ENCODE data around the gene DPY19L1.
"Not testable (repeated sequence)": the region's sequence is repeated elsewhere in the genome, so short reads cannot be mapped to it uniquely, and the experiment has no call there.

The DPY19L1 gene

DNA sequence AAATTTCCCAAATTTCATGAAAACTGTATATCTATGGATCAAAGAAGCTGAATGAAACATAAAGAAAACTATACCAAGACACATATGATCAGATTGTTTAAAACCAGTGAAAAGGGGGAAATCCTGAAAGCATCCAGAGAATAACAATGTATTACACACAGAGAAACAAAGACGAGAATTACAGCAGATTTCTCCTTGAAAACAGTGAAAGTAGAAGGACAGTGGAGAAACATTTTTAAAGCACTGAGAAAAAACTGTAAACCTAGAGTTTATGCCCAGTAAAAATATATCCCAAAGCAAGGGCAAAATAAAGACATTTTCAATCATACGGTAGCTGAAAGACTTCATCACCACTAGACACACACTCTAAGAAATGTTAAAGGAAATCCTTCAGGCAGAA is 121.0 kb downstream of the DPY19L1 start:
- DNase-seq, result no peak

GRCh38 chr7:34912236-34912635 is 125.0 kb downstream of the DPY19L1 start:
- no peak for DNase-seq

DNA sequence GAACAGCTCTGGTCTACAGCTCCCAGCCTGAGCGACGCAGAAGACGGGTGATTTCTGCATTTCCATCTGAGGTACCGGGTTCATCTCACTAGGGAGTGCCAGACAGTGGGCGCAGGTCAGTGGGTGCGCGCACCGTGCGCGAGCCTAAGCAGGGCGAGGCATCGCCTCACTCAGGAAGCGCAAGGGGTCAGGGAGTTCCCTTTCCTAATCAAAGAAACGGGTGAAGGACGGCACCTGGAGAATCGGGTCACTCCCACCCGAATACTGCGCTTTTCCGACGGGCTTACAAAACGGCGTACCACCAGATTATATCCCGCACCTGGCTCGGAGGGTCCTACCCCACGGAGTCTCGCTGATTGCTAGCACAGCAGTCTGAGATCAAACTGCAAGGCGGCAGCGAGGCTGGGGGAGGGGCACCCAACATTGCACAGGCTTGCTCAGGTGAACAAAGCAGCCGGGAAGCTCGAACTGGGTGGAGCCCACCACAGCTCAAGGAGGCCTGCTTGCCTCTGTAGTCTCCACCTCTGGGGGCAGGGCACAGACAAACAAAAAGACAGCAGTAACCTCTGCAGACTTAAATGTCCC is 130.9 kb downstream of the DPY19L1 start:
- DNase-seq, result not testable (repeated sequence)

GRCh38 chr7:34904987-34905386 is 132.3 kb downstream of the DPY19L1 start:
- DNase-seq, result no peak

- not testable (repeated sequence) for DNase-seq
Measured at GRCh38 chr7:34903921-34904320, 133.4 kb downstream of the DPY19L1 start.

GRCh38 chr7:34902182-34902581 is 135.1 kb downstream of the DPY19L1 start:
- DNase-seq, result no peak

GRCh38 chr7:34900891-34901513 is 136.3 kb downstream of the DPY19L1 start:
- no peak for DNase-seq

- no peak for DNase-seq
Measured at GRCh38 chr7:34895202-34895601, 142.1 kb downstream of the DPY19L1 start.

DNA sequence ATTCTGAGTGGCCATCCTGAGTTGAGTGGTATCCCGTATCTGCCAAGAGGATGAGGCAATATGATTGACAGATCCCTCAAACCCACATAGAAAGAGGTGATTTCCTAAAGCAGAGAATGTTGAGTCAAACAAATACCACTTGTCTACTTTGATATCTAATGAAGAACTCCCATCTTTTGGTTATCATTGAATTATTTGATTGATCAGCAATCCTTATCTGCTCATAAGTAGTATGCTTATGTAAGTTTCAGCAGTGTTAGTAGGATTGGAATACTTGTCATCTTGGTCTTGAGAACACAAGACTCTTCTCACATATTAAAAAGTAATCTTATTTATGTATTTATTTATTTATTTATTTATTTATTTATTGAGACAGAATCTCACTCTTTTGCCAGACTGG is 147.3 kb downstream of the DPY19L1 start:
- no peak for DNase-seq

- no peak for DNase-seq
Measured at GRCh38 chr7:34886856-34887255, 150.4 kb downstream of the DPY19L1 start.

- DNase-seq, result not testable (repeated sequence)
Measured at GRCh38 chr7:34883855-34884254, 153.4 kb downstream of the DPY19L1 start.

DNA sequence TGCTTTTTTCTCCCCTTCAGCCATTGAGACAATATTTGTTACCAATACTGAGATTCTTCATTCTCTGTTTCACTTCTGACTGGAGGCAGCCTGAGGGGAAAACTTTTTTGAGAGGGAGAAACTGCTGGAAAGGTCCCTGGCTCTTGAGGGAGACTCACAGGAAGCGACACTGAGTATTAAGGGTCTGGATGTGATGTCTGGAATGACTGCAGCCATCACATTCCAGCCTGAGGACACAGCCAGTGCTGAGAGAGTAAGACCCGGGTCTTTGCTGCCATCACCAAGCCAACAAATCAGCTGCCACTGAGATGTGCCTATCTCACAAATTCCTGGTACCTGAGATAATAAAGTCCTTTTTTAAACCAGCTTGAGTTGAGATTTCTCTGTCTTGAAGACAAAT is 157.4 kb downstream of the DPY19L1 start:
- no peak for DNase-seq

DNA sequence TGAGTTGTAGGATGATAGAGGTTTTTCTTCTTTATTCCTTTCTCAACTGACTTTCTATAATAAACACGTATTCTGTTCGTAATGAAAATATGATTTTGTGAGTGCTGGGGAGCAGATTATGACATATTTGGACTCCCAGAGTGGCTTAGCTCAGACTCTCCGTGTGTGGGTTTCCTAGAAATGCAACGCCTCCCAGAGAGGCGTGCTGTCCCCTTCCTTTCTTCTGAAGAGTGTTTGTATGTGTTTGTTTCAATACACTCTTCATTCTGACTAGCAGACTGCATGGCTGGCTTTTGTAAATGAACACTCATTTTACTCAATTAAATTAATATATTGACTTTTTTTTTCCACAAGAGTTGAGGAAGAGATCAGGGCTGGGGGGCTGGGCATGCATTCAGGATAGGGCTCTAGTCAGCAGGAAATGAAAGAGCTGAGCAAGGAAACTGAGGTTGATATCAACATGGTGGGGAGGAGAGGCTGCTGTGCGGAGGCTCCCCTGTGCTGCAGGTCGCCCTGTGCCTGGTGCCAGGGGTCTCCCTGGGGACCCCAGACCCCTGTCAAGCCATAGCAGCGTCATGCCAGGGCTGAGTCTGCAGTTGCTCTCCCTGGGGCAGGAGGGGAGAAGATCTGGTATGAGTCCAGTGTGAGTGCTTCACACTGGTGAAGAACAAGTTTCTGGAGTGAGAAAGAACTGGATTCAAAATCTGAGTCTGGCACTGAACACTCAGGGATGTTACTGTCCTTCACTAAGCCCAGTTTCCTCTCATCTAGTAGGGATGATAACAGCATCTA is 158.1 kb downstream of the DPY19L1 start:
- not testable (repeated sequence) for DNase-seq

Measured in fibroblast of skin of right quadriceps (primary cell).